LoVo (cell line): ENCODE results near the gene STON2.
"Not testable (repeated sequence)": the region's sequence is repeated elsewhere in the genome, so short reads cannot be mapped to it uniquely, and the experiment has no call there.

ENCODE experiments used
- DNase-seq: peaks from one replicate; pipeline ENCODE4 v3.0.0-alpha.2; 2016; ENCODE audit warnings: low spot score

STON2 gene

DNA sequence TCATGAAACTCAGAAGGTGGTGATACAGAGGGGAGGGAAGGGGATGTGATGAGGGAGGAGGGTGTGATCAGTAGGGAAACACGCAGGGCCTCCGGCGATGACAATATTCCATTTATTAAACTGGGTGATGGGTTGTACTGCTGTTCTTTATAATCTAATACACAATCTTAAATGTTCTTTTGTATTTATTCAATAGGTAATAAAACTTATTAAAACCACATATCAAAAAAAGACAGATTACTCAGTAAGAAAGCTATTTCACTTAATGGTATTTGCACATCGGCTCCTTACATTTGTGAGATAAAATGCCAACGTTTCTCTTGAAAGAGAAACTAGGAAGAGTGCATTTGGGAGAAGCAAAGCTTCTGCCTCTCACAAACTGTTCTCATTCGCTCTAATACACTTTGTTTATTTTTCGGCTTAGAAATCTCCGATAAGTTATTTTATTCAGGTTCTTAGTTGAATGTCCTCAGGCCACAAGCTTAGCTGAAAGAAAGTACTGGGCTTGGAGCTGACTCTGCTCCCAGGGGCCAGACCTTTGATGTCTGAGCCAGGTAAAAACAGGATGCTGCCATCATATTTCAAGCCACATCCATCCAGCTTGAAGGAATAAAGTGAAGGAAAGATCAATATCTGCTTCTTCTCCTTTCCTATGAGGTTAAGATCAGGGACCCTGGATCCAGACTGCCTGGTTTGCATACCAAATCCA is 17.5 kb downstream of the STON2 start:
- no peak for DNase-seq

DNA sequence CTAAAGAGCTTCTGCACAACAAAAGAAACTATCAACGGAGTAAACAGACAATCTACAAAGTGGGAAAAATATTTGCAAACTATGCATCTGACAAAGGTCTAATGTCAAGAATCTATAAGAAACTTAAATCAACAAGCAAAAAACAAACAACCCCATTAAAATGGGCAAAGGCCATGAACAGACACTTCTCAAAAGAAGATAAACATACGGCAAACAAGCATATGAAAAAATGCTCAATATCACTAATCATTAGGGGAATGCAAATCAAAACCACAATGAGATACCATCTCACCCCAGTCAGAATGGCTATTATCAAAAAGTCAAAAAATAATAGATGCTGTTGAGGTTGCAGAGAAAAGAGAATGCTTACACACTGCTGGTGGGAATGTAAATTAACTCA is 20.1 kb downstream of the STON2 start:
- DNase-seq, result not testable (repeated sequence)

DNA sequence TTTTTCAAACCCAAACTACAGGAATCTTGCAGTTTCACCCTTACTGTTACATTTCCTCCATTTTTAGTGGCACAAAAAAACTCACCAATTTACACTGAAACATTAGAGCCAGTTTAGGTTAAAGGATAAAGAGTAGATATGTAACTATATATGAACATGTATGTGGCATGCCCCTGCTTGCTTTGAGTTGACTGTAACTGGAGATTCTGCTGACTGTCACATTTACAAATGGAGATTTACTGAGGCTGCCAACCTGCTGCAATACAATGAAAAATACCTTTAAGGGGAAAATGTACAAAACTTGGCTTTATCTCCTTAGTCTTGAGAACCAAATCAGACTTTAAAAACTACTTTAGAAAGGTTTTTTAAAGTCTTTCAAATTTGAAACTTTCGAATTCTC is 28.3 kb downstream of the STON2 start:
- DNase-seq, result no peak

GRCh38 chr14:81367563-81367962 is 32.6 kb downstream of the STON2 start:
- no peak for DNase-seq

GRCh38 chr14:81366884-81367283 is 33.2 kb downstream of the STON2 start:
- no peak for DNase-seq

GRCh38 chr14:81366214-81366613 is 33.9 kb downstream of the STON2 start:
- no peak for DNase-seq

GRCh38 chr14:81363746-81364378 is 36.3 kb downstream of the STON2 start:
- no peak for DNase-seq

- no peak for DNase-seq
Observed at GRCh38 chr14:81353691-81354323, 46.3 kb downstream of the STON2 start.

GRCh38 chr14:81352413-81352812 is 47.7 kb downstream of the STON2 start:
- DNase-seq, result no peak

DNA sequence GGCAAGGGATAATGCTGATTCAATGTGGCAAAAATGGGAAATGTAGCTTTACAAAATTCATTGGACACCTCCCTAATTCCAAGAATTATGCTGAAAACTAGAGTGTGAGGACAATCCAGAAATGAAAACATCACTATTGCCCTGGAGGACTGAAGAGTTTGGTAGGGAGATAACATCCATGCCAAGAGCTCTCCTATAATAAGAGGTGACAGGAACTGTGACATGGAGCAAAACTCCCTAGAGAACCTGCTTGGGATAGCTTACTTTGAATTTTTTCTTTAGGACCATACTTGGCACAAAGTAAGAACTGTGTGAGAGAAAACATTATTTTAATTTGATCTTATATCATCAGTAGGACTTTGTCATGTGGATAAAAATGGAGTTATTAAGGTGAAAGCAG is 48.9 kb downstream of the STON2 start:
- no peak for DNase-seq

DNA sequence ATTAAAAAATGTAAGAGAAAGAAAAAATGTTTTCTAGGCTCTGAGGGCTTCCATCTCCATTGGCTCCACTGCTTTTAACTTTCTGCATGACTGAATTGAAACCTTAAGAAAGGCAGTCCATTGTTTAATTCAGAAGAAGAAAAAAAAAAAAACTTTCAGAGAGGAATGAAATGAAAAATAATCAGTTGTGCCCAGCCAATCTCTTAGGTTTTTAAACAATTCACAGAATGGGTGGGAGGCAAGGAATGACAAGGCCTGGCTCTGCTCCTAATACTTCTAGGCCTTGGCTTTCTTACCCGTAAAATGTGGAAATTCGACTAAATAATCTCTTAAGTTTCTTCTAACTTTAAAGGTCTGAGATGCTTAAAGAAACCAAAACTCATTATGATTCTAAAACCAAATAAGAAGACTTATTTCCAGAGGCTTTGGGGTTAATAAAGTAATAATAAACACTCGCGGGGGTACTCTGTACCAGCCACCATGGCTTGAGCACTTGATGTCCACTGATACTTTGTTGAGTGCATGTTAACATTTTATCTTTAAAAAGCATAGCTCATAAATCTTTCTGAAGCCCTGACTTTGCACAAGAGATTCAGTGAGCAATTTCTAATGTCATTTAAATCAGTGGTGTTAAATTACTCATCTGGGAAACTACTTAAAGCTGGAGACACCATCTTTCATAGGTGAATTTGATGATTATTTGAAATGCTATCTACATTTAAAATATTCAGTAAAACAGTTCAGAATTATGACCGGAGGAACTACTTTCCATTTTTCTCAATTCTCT is 49.6 kb downstream of the STON2 start:
- no peak for DNase-seq

DNA sequence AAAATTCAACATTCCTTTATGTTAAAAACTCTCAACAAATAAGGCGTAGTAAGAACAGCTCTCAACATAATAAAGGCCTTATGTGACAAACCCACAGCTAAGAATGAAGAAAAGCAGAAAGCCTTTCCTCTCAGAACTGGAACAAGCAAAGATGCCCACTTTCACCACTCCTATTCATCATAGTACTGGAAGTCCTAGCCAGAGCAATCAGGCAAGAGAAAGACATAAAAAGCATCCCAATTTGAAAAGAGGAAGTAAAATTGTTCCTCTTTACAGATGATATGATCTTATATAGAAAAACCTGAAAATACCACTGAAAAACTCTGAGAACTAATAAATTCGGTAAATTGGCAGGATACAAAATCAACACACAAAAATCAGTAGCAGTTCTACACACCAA is 52.1 kb downstream of the STON2 start:
- no peak for DNase-seq

DNA sequence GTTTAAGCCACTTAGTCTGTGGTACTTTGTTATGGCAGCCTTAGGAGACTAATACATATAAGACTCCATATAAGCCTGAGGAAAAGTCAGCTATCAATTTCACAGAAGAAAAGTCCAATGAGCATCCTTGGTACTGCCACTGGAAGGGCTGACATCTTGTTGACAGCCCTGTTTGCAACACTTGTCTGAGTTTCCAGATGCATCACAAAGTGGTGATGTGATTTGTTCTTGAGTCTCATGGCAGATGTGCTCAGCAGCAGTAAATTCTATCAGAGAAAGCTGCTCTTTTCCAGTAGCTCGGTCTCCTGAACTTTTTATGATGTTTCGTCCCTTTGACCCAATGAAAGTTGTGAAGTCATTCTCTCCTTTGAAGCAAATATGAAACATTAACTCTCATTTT is 54.3 kb downstream of the STON2 start:
- DNase-seq, result no peak

GRCh38 chr14:81344481-81345160 is 55.5 kb downstream of the STON2 start:
- no peak for DNase-seq

GRCh38 chr14:81343701-81344100 is 56.4 kb downstream of the STON2 start:
- DNase-seq, result no peak

DNA sequence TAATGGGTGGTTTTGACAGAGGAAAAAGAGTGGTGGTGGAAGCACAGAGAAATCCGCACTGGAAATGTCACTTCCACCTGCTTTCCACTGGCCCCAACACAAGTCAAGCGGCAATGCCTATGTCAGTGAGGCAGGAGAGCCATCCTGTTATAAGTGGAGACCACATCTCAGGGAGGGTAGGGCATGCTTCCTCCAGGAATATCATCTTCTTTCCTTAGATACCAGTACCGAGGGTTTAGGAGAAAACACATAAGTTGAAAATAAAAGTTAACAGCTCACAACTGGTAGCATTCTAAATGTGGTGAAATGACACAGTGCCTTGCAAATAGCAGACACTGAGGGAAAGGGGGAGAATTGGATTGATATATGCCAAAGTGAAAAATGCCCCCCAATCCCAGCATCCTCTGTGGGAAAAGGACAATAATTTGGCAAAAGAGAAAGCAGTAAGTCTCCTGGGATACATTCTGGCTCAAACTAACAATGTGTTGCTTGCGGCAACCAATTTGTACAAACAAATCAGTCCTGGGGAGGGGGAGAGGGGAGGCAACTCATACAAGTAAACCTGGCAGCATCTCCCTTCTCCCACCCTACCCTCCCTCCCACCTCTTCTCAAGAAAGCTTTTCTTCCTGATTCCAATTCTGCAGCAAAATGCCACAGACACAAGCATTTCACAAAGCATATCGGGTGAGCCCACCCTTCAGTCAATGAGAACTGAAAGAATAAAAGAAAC is 57.1 kb downstream of the STON2 start:
- no peak for DNase-seq

DNA sequence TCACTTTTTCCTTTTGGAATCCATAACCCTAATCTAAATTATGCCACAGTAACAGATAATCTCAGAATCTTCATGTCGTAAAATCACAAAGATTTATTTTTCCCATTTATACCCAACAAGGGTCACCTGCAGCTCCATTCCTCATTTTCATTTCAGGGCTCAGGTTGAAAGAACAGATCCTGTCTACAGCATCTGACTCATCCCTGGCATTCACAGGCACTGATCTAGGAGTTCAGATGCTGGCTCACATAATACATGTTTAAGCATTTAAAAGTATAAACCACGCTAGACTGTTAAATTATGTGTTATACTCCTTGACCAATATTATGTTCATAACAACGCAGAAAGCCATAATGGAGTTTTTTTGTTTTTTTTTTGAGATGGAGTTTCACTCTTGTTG is 58.3 kb downstream of the STON2 start:
- DNase-seq, result no peak

DNA sequence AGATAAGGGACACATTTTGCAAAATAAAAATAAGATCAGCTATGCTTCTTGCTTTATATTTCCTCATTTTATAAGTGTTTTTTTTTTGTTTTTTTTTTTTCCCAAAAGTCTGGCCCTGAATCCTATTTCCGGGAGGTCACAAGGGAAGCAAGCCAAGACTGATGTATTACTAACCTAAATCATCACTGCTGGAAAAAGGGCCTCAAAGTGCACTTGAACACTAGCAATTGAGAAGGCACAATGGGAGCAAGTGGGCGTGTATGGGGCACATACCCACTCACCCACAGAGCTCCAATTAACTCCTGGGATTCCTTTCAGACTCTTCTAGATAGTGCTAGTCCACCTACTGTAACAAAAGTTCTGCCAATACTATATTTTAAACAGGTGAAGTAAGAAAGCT is 58.8 kb downstream of the STON2 start:
- no peak for DNase-seq

DNA sequence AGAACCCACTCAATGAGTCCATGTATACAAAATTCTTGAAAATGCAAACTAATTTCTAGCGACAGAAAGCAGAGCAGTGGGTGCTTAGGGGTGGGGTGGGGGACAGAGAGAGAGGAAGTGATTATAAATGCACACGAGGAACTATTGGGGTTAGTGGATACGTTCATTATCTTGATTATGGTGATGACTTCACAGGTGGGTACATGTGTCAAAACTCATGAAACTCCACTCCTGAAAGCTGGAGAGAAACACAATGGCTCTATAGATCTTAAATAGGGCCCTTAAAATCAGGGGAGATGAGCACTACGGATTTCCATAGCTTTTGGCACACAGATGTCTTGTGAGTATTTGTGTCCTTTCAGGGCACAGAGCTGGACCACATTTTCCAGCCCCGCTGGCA is 59.9 kb downstream of the STON2 start:
- DNase-seq, result no peak

GRCh38 chr14:81337073-81337472 is 63.1 kb downstream of the STON2 start:
- DNase-seq, result no peak

DNA sequence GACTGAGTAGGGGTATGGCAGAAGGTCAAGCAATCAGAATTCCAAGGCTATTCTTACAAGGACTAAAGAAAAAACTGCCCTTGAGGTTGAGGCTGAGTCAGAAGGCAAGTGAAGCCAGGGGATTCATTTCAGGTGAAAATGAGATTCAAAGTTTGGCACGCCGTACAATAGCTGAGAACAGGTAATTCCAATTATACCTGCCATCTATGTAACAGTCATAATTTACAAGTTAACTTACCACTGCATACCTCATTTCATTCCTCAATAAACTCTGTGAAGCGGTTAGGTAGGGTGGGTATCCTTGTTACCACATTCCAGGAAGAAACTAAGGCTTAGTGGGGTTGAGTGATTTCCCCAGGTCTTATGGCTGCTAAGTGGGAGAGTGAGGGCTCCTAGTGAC is 64.1 kb downstream of the STON2 start:
- no peak for DNase-seq

DNA sequence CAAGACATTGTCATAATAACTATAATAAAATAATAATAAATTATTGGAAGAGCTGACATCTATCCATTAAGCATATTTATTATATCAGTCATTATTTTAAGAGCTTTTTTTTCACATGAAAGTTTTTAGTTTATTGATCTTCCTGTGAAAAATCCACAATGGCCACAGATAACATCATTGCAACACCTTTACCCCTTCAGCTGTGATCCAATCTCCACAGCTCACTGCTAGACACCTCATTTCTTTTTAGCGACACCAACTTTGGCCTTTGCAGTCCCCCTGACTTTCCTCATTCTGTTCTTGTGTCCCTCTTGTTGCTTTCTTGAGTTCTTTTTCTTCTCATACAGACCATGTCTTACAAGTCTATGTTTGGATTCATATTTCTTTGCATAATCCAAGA is 67.4 kb downstream of the STON2 start:
- DNase-seq, result no peak
